Prostate gland (tissue), 2 donors: Measurements from ENCODE around the gene CEP295NL. TPM values are rescaled to one million over a fixed set of nuclear protein-coding genes. Genes with fewer than 3 reads are reported as not detected.
A peak's percentile ranks its signal among the peaks of the same experiment; 100 is the strongest.

ENCODE experiments used
- DNase-seq: peaks from one replicate; pipeline ENCODE4 v3.0.0-alpha.2; 2019; ENCODE audit warnings: low spot score
- H3K27ac ChIP-seq, 2 donors: fragments of 200-600 bp; sonication (generic); 2 replicates each; pipeline ENCODE4 v1.5.1; 2017 to 2019
- H3K27me3 ChIP-seq: fragments of 200-600 bp; sonication (generic); replicated peaks from 2 replicates; pipeline ENCODE4 v1.5.1; 2019; ENCODE audit not compliant: insufficient read depth
- H3K36me3 ChIP-seq, 2 donors: fragments of 200-600 bp; sonication (generic); 1 replicate in 1 of 2; 2 replicates in 1 of 2; pipeline versions ENCODE4 v1.5.1 to v1.8.1; 2017 to 2019
- H3K4me1 ChIP-seq: fragments of 200-600 bp; sonication (generic); replicated peaks from 2 replicates; pipeline ENCODE4 v1.5.1; 2019
- H3K4me3 ChIP-seq, 2 donors: fragments of 200-600 bp; sonication (generic); 2 replicates each; pipeline ENCODE4 v1.5.1; 2017 to 2019
- H3K9me3 ChIP-seq: fragments of 200-600 bp; sonication (generic); 2 replicates; pipeline ENCODE4 v1.5.1; 2017
- POLR2A ChIP-seq: fragments of 450-650 bp; IDR thresholded peaks from one replicate; pipeline ENCODE4 v1.6.1; 2016; ENCODE audit warnings: antibody characterized with exemption, mild to moderate bottlenecking
- POLR2AphosphoS5 ChIP-seq: sonication (generic); formaldehyde crosslinking; IDR thresholded peaks from one replicate; pipeline ENCODE4 v1.6.1; 2017; ENCODE audit warnings: antibody characterized with exemption
- WGBS: methylation state at CpG from one replicate; pipeline ENCODE4 v1.1.5; 2018; 5-methylcytosine and 5-hydroxymethylcytosine counted together
- intact Hi-C: fragments of 100-400 bp; cut with DNase I; formaldehyde crosslinking; loops from one replicate; pipeline ENCODE4 v1.14.2; 2022
- total RNA-seq, 2 donors: library from RNA; depleted of rRNA; stranded (reverse); fragments of >200 nt; gene quantifications; one replicate each; pipeline ENCODE4 v1.1.0, GENCODE V29; 2016
- TF ChIP-seq, protein P1 (sequence below), 4 experiments: fragments of 200-600 bp in 2 of 4; fragments of 450-650 bp in 2 of 4; sonication (generic) in 2 of 4; IDR thresholded peaks; 1 replicate in 3 of 4; 2 replicates in 1 of 4; pipeline ENCODE4 v1.5.1; 2016 to 2019; ENCODE audit warnings: antibody characterized with exemption in 4 of 4, mild to moderate bottlenecking in 2 of 4, moderate library complexity in 2 of 4

CEP295NL gene
- total RNA-seq, 2 donors from 2014 or later: 2.2 to 8.2 TPM

DNA sequence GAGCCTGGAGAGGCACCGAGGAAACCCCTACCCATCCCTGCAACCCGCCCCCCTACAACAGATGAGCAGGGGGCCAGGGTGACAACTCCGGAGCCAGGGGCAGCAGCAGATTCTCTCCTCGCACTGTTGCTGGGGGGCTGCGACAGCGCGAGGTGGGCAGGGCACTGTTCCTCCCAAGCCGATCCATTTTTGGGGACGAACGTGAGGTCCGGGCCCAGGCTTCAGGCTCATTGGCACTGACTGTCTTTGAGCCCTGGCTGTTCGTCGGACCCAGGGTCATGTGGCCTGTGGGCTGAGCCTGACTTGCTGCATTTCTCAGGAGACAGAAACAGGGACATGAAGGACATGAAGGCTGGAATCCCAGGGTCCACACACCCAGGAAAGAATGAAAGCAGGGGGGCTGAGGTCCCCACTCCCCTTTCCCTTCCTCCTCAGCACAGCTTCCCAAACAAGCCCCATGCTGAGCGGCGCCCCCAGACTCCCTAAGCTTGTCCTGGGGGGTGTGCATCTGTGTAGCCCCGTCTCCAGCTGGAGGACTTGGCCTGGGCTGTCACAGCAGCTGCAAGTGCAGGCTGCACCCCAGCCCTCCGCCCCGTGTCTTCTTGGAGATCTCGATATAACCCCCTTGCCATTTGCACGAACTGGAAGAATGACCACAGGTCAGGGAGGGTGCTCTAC lies 18.7 kb downstream of the CEP295NL start:
- TF ChIP-seq POLR2AphosphoS5: no peak
- TF ChIP-seq POLR2A: no peak
- TF ChIP-seq, protein P1, sequence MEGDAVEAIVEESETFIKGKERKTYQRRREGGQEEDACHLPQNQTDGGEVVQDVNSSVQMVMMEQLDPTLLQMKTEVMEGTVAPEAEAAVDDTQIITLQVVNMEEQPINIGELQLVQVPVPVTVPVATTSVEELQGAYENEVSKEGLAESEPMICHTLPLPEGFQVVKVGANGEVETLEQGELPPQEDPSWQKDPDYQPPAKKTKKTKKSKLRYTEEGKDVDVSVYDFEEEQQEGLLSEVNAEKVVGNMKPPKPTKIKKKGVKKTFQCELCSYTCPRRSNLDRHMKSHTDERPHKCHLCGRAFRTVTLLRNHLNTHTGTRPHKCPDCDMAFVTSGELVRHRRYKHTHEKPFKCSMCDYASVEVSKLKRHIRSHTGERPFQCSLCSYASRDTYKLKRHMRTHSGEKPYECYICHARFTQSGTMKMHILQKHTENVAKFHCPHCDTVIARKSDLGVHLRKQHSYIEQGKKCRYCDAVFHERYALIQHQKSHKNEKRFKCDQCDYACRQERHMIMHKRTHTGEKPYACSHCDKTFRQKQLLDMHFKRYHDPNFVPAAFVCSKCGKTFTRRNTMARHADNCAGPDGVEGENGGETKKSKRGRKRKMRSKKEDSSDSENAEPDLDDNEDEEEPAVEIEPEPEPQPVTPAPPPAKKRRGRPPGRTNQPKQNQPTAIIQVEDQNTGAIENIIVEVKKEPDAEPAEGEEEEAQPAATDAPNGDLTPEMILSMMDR (IDR thresholded peaks at IDR 0.05): no peak
- peaks cover 4% of the 10 kb centered on the region for H3K4me1 ChIP-seq
- H3K36me3 ChIP-seq: no peaks in the 10 kb centered on the region
- no peak for DNase-seq
- H3K9me3 ChIP-seq: no peaks in the 10 kb centered on the region
- 36% methylated on average over 18 of the region's 20 CpGs for WGBS
- H3K27ac ChIP-seq: peak overlapping the region; percentile 74 to 82
- intact Hi-C loops: loop anchor here (5.0 kb wide), 1 partner anchor 38 kb away; no protein-coding TSS in a partner anchor
- H3K27me3 ChIP-seq: no peaks in the 10 kb centered on the region
- peak overlapping the region in 1 of 2 donors; percentile 1 for H3K4me3 ChIP-seq

DNA sequence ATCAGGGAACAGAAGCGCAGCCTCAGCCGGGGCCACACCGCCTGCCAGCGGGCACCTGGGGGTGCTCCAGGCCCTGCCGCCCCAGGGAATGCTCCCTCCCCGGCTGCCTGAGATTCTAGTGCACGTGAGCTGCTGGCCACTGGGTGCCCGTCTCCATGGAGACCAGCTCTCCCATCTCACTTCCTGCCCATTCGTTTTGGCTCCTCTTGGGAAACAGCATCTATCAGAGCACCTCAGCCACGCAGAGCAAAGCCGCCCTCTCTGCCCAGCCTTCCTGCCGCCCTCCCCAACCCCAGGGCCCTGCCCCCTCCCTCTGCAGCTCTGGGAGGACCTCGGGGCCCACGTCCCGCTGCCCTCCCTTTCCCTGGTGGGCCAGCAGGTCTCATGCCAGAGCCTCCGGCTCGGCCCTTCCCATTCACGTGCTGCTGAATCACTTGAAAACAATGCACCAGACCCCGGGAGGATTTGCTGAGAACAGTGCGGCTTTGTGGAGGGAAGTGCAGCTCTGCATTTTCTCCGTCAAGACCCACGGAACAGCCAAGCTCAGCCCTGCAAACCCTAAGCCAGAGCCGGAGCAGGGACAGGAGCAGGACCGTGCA lies 19.4 kb downstream of the CEP295NL start:
- Histone ChIP-seq H3K27me3 (no peaks in the 10 kb centered on the region), H3K36me3 (no peaks in the 10 kb centered on the region), H3K4me1 (peaks cover 6% of the 10 kb centered on the region), H3K27ac (peak overlapping the region; percentile 74 to 82), H3K9me3 (no peaks in the 10 kb centered on the region), H3K4me3 (peak overlapping the region in 1 of 2 donors; percentile 1)
- TF ChIP-seq, protein P1 (IDR thresholded peaks at IDR 0.05): peak in 1 of 4 experiments; percentile 3
- TF ChIP-seq POLR2AphosphoS5 (peak; percentile 80), POLR2A (peak; percentile 12)
- intact Hi-C loops: loop anchor here (5.0 kb wide), 1 partner anchor 39 kb away; no protein-coding TSS in a partner anchor
- DNase-seq: peak; percentile 43
- 13% methylated on average over 24 of the region's 24 CpGs for WGBS

DNA sequence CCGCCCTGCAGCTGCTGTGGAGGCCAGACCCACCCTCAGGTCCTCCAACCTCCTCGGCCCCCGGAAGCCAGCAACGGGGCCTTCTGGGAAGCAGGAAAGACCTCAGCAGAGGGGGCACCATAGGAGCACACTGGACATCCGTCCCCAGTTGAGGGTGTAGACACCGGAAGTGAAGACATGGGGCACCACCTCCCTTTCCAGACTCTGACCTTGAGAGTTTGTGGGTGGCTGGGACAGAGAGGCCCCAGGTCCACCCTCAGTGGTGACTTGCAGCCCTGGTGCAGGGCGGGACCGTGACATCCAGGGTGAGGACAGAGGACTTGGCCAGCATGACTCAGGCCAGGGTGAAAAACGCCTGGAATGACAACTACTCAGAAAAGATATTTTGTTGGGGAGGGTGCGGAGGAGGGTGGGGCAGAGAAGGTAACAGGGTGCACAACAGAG lies 19.9 kb downstream of the CEP295NL start:
- no peaks in the 10 kb centered on the region for H3K27me3 ChIP-seq
- no peak overlapping the region for H3K4me3 ChIP-seq
- H3K4me1 ChIP-seq: peaks cover 6% of the 10 kb centered on the region
- 53% methylated on average over 10 of the region's 10 CpGs for WGBS
- no peaks in the 10 kb centered on the region for H3K36me3 ChIP-seq
- H3K27ac ChIP-seq: peak overlapping the region; percentile 74 to 82
- DNase-seq: no peak
- intact Hi-C loops: loop anchor here (5.0 kb wide), 1 partner anchor 39 kb away; no protein-coding TSS in a partner anchor
- TF ChIP-seq POLR2AphosphoS5: no peak
- H3K9me3 ChIP-seq: no peaks in the 10 kb centered on the region

DNA sequence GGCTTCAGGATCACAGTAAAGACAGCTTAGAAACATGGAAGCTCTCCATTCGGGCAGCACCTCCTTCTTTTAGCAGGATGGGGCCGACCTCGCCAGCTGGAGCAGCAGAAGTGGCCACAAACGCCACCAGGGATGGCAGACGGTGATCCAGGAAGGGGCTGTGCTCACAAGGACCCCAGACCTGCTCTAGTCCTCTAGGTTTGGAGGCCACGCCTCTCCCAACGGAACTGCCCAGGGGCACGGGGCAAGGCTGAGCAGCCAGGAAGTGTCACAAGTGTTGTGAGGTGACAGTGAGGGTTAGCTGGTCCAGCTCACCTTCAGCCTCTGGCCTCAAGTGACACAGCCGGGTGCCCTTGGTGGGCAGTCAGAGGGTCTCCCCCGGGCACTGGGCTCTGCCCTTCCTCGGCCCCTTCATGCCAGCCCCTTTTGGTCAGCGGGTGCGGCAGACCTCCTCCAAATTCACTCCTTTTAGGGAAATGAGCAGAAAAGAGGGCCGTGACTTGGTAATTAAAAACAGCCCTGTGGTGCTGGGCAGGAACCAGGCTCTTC lies 20.4 kb downstream of the CEP295NL start:
- WGBS: 69% methylated on average over 14 of the region's 14 CpGs
- Histone ChIP-seq H3K36me3 (no peaks in the 10 kb centered on the region), H3K27me3 (no peaks in the 10 kb centered on the region), H3K4me1 (peaks cover 6% of the 10 kb centered on the region), H3K9me3 (no peaks in the 10 kb centered on the region), H3K27ac (peak overlapping the region; percentile 74 to 82), H3K4me3 (no peak overlapping the region)
- DNase-seq: no peak
- TF ChIP-seq, protein P1 (IDR thresholded peaks at IDR 0.05): no peak
- TF ChIP-seq POLR2AphosphoS5 (no peak), POLR2A (no peak)
- intact Hi-C loops: loop anchor here (5.0 kb wide), 1 partner anchor 40 kb away; no protein-coding TSS in a partner anchor

DNA sequence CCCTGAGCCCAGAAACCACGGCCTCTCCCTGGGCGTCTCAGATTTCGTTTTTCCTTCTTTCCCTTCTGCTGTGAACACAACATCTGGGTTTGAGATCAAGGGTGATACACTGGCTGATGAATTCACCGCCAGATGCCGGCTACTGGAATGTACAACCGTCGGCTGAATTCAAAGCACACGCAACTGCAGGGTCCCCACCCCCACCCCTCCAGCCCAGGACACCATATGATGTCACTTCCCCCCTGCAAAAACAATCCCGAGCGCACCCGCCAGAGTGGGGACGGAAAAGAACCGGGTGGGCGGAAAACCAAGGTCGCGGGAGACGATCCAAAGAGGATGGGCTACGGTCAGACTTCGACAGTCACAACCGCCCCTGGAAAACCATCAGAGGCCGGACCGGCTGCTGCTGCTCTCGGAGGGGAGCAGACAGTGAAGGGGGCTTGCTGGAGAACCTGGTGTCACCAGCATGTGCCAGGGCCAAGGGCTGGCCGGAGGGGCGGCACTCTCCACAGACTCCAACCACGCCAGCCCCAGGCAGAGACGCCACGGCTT lies 23.3 kb downstream of the CEP295NL start:
- intact Hi-C loops: loop anchor here (5.0 kb wide), 1 partner anchor 43 kb away; no protein-coding TSS in a partner anchor
- Histone ChIP-seq H3K4me3 (peak overlapping the region in 1 of 2 donors; percentile 2), H3K4me1 (peaks cover 6% of the 10 kb centered on the region), H3K9me3 (no peaks in the 10 kb centered on the region), H3K36me3 (no peaks in the 10 kb centered on the region), H3K27me3 (no peaks in the 10 kb centered on the region), H3K27ac (peak overlapping the region; percentile 76 to 78)
- TF ChIP-seq POLR2AphosphoS5: peak; percentile 6
- TF ChIP-seq POLR2A: no peak
- WGBS: 48% methylated on average over 28 of the region's 28 CpGs
- no peak for DNase-seq
